Adrenal gland (tissue), 5 donors: Measurements from ENCODE around the gene APMAP.

Experiments used
- POLR2A ChIP-seq, 2 donors: fragments of 450-650 bp; IDR thresholded peaks; one replicate each; pipeline ENCODE4 v1.6.1; 2017; ENCODE audit warnings: antibody characterized with exemption in 2 of 2, mild to moderate bottlenecking in 2 of 2, moderate library complexity in 1 of 2
- TF ChIP-seq, protein P1 (sequence below), 6 experiments: fragments of 450-650 bp in 4 of 6; fragments of 200-600 bp in 2 of 6; sonication (generic) in 1 of 6; IDR thresholded peaks; 1 replicate in 5 of 6; 2 replicates in 1 of 6; pipeline versions ENCODE4 v1.5.1 to v1.8.0; 2016 to 2021; ENCODE audit warnings: antibody characterized with exemption in 6 of 6, mild to moderate bottlenecking in 2 of 6, moderate library complexity in 1 of 6
- donor health status: DM: no; HTN: no; CAD: no.

DNA sequence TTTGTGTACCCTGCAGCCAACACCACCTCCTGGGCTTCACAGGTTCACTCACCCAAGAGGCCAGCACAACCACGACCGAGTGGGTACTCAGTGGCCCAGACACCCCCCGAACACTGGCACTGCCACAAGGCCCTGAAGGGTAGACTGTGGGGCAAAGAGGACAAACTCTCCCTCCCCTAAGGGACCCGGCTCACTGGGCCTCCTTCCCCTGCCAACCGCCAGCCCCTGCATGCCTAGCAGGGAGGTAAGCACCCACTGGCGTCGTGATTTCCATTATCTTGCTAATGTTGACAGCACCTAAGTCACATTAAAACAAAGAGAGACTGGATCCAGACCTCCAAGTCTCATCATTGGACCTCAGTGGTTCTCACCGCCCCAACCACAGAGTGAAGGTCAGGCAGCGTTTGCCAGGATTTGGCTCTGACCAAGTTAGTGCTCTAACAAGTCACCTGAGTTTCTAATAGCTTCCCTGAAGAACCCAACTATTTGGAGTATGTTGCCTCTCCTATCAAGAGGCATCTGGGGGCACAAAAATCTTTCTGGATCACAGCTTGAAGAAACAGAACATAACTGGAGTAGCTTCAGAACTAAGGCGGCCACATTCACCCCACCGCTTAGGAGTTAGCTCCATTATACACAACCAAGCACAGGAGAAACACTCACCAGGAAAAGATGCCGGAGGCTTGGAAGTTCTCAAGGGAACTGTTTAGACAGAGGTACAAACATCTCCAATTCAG lies 14.0 kb upstream of the APMAP start:
- TF ChIP-seq, protein P1, sequence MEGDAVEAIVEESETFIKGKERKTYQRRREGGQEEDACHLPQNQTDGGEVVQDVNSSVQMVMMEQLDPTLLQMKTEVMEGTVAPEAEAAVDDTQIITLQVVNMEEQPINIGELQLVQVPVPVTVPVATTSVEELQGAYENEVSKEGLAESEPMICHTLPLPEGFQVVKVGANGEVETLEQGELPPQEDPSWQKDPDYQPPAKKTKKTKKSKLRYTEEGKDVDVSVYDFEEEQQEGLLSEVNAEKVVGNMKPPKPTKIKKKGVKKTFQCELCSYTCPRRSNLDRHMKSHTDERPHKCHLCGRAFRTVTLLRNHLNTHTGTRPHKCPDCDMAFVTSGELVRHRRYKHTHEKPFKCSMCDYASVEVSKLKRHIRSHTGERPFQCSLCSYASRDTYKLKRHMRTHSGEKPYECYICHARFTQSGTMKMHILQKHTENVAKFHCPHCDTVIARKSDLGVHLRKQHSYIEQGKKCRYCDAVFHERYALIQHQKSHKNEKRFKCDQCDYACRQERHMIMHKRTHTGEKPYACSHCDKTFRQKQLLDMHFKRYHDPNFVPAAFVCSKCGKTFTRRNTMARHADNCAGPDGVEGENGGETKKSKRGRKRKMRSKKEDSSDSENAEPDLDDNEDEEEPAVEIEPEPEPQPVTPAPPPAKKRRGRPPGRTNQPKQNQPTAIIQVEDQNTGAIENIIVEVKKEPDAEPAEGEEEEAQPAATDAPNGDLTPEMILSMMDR (IDR thresholded peaks at IDR 0.05), result no peak
- TF ChIP-seq POLR2A (IDR thresholded peaks at IDR 0.05), result no peak
